H1 (cell line): ENCODE data around the gene CUTC. TPM values are rescaled to one million over a fixed set of nuclear protein-coding genes. Genes with fewer than 3 reads are reported as not detected.

ENCODE experiments used
- CEBPB ChIP-seq: IDR thresholded peaks from 2 replicates; pipeline ENCODE4 v1.6.1; 2012; ENCODE audit warnings: low read depth, low read length
- EGR1 ChIP-seq: IDR thresholded peaks from 2 replicates; pipeline ENCODE4 v1.6.1; 2011; ENCODE audit warnings: low read depth, low read length, borderline replicate concordance
- SP1 ChIP-seq: IDR thresholded peaks from 2 replicates; pipeline ENCODE4 v1.6.1; 2011; ENCODE audit warnings: low read depth, low read length
- TAF1 ChIP-seq: IDR thresholded peaks from 2 replicates; pipeline ENCODE4 v1.6.1; 2011; ENCODE audit warnings: mild to moderate bottlenecking, low read depth, low read length
- polyA plus RNA-seq, 7 experiments: library from polyadenylated mRNA; depleted of rRNA in 3 of 7; stranded (reverse) in 5 of 7; unstranded in 2 of 7; fragments of >200 nt in 5 of 7; fragments of 200-250 nt in 2 of 7; gene quantifications; 1 replicate in 5 of 7; 2 replicates in 1 of 7; 4 replicates in 1 of 7; pipeline versions ENCODE4 v1.2.1 to v1.2.3, GENCODE V29; 2011 to 2013; ENCODE audit warnings: missing spikeins in 2 of 7, mixed read lengths in 2 of 7
- total RNA-seq: library from RNA; stranded (reverse); fragmentation: NEBNext Ultra II Directional; extraction: Animal tissue kit (Norgen Biotek cat#: 25700); gene quantifications from 2 replicates; pipeline ENCODE4 v1.2.1, GENCODE V29; 2021
- TF ChIP-seq, protein P1 (sequence below): IDR thresholded peaks from 2 replicates; pipeline ENCODE4 v1.6.1; 2012; ENCODE audit warnings: low read length, inconsistent platforms

The CUTC gene
- total and polyA plus RNA-seq, 2 of the 8 experiments (the other 6 are each of a cell fraction or from before 2014, with no cell fraction given): 25.3 to 25.6 TPM

DNA sequence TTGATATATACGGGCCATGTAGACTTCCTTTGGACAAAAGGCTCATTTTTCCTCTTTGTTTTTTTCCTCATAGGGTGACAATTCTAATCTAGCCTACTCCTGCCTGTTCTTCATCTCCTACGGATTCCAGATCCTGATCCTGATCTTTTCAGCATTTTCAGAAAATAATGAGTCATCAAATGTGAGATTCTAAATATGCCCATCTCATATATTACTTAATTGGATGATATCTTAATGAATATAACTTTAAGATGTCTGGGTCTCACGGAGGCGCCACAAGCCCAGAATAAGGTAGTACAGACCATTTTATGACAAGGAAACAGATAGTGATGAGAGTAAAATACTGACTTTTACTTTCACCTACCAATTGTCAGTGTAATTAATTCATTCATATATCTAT is 61.8 kb downstream of the CUTC start (continued):
- TF ChIP-seq, protein P1, sequence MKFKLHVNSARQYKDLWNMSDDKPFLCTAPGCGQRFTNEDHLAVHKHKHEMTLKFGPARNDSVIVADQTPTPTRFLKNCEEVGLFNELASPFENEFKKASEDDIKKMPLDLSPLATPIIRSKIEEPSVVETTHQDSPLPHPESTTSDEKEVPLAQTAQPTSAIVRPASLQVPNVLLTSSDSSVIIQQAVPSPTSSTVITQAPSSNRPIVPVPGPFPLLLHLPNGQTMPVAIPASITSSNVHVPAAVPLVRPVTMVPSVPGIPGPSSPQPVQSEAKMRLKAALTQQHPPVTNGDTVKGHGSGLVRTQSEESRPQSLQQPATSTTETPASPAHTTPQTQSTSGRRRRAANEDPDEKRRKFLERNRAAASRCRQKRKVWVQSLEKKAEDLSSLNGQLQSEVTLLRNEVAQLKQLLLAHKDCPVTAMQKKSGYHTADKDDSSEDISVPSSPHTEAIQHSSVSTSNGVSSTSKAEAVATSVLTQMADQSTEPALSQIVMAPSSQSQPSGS: no peak
- no peak for TF ChIP-seq SP1
- no peak for TF ChIP-seq TAF1
- no peak for TF ChIP-seq CEBPB
- no peak for TF ChIP-seq EGR1
